Astrocyte (in vitro differentiated cells and primary cell): ENCODE measurements around the gene TBC1D12.

ENCODE experiments used
- EZH2 ChIP-seq: IDR thresholded peaks from 2 replicates; pipeline ENCODE4 v1.6.1; 2012; ENCODE audit warnings: mild to moderate bottlenecking, low read length, inconsistent platforms; ENCODE audit not compliant: insufficient read depth
- TF ChIP-seq, protein P1 (sequence below): IDR thresholded peaks from 2 replicates; pipeline ENCODE4 v1.5.1; 2011; ENCODE audit warnings: low read depth, mild to moderate bottlenecking, inconsistent platforms, low read length, moderate library complexity; ENCODE audit not compliant: insufficient read depth

GRCh38 chr10:94524146-94524545 is 121.8 kb downstream of the TBC1D12 start:
- TF ChIP-seq, protein P1, sequence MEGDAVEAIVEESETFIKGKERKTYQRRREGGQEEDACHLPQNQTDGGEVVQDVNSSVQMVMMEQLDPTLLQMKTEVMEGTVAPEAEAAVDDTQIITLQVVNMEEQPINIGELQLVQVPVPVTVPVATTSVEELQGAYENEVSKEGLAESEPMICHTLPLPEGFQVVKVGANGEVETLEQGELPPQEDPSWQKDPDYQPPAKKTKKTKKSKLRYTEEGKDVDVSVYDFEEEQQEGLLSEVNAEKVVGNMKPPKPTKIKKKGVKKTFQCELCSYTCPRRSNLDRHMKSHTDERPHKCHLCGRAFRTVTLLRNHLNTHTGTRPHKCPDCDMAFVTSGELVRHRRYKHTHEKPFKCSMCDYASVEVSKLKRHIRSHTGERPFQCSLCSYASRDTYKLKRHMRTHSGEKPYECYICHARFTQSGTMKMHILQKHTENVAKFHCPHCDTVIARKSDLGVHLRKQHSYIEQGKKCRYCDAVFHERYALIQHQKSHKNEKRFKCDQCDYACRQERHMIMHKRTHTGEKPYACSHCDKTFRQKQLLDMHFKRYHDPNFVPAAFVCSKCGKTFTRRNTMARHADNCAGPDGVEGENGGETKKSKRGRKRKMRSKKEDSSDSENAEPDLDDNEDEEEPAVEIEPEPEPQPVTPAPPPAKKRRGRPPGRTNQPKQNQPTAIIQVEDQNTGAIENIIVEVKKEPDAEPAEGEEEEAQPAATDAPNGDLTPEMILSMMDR = no peak
- TF ChIP-seq EZH2 = no peak
